HG03039 (cell line): ENCODE measurements around the gene RASA3.
"Not testable (repeated sequence)": the region's sequence is repeated elsewhere in the genome, so short reads cannot be mapped to it uniquely, and the experiment has no call there.

Experiments
- ATAC-seq: cut with Tn5 transposase; IDR thresholded peaks from one replicate; pipeline ENCODE4 v1.9.1; 2021; ENCODE audit warnings: mild to moderate bottlenecking, moderate library complexity; ENCODE audit not compliant: unreplicated experiment

RASA3 gene

DNA sequence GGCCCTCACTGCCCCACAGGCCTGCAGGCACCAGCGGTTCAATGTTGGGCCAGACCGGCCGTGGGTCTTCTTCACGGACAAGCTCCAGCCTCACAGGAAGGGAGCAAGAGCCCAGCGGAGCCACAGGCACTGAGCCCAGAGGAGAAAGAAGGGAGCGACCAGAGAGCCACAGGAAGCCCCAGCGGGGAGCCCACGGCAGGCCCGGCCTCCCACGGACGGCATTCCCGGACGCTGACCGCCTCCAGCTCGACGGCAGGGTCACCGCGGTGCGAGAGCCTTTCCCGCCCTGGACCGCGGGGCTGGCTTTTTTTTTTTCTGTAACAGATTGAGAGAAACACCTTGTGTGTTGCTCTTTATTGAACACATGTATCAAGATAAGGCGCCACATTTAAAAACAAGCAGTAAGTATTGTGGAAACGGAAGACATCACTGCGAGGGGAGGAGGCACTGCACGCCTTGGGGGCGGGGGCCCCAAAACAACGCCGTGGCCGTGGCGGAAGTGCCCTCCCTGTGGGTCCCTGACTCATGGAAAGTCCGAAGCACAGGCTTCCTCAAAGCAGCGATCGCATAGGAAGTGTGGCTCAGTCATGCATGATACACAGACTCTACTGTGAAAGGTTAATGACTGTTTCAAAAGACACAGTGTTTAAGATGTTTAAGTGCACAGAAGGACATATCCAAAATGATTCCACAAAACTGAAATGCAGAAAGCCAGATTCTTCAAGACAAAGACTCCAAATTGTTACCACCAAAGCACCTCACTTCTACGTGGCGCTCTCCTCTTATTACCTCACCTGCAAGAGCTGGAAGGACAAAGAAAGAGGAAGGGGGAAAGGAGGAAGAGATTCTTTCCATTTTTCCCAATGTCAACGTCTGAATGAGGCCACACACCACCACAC, 3.5 kb downstream of the RASA3 start:
- peak; percentile 49 for ATAC-seq

DNA sequence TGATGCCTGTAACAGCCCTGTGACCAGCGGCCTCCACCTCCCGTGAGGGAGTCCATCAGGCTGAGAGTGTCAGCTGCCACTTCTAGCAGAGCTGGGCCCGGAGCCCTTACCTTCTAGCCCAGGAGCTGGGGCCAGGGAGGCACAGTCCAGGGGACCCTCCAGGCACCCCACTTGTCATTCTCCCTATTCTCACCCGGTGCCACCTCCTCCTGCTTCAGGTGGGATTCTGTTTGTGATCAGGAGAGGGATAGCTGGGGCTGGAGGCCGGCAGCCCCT, 4.1 kb downstream of the RASA3 start:
- ATAC-seq: no peak

DNA sequence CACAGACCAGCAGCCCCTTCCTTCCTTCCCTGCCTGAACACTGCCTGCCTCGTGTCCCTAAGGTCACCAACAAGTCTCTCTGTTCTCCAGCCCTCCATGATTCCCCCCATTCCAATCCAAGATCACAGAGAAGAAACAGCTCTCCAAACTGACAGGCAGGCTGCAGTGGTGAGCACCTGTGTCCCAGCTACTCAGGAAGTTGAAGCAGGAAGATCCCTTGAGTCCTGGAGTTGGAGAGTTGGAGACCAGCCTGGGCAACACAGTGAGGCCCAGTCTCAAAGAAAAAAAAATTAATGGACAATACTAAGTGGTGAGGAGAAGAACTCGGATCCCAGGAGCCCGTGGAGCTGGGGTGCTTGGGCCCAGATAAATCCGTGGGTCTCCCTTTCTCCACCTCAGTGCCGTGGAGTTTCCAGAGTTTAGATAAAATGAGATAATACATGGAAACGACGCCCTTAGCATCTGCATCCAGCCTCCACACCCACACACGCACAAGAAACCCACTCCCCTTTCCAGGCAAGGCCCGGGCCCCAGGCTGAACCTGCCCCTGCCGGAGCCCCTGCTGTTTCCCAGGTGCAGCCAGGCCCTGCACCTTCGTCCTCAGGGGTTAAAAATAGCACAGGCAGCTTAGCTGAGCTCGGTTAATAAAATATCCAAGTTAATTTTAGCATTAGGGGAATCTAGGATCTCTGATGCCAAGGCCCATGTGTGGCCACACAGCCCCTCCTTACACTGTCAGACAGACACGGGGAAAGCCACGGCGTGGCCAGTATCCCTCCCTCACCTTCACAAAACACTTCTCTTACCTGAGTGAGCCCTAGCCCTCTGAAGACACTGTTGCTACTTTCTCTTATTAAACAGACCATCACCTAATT, 4.7 kb downstream of the RASA3 start:
- no peak for ATAC-seq

DNA sequence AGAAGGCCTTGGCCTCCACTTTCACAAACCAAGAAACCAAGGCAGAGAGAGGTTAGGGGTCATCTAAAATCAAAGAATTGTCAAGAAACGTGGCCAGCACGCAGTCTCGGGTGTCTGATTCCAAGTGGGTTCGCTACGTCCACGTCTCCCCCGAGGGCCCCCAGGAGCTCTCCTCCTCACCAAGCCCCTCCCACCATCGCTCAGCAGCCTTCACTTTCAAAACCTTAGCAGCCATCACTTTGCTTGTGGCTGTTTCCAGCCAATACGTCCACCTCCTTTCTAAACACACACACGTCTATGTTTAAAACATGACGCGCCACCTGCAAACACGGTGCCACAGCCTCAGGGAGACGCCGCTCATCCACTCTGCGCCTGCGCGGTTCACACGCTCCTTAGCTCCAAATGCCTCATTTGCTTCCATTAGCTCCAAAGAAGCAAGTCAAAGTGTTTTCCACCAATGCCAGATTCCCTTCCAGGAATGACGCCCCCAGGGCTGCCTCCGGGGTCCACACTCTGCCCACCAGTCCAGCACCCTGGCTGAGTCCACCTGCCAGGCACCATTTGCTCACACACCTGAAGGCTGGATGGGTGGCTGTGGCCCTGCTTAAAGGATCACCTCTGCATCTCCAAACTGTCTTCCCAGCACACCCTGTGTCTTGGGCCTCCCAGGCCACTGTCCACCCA, 5.5 kb downstream of the RASA3 start:
- ATAC-seq: no peak

DNA sequence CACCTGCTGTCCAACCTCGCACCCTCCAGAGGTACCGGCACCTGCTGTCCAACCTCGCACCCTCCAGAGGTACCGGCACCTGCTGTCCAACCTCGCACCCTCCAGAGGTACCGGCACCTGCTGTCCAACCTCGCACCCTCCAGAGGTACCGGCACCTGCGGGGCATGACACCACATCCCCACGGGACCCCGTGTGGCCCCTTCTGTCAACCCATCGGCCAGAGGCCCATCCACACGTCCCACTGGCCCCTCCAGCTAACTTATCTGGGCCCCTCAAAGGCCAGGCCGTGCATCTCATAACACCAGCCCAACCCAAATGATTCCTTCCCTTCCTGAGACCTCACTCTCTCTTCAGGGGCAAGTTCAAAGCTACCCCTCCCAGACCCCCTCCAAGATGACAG, 6.3 kb downstream of the RASA3 start:
- not testable (repeated sequence) for ATAC-seq

DNA sequence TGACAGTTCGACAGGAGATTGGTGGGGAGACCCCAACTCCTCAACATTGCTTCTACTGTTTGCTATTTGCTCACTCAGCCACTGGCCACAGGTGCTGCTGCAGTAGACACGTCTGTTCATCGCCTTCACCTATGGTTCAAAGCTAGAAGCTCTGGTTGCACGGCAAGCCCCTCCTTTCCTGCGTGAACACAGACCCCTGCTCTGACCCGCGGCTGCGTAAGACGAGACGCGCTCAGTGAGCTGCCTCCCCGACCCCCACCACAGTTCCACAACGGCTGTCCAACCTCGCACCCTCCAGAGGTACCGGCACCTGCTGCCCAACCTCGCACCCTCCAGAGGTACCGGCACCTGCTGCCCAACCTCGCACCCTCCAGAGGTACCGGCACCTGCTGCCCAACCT, 6.8 kb downstream of the RASA3 start:
- ATAC-seq: no peak

DNA sequence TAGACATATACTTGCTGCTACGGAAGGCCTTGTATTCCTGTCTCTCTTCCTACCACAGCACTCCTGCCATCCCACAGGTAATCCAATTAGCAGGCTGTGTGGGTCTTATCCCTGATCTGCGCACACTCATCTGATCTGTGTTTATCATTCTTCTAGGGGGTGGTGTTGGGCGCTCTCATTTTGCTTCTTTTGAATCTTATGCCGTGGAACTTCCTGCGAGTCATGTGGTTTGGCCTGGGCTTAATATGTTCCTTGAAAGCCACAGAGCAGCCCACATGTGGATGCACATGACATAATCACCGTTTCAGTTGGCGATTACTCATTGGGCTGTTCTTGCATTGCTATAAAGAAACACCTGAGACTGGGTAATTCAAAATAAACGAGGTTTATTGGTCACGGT, 7.5 kb downstream of the RASA3 start:
- no peak for ATAC-seq

DNA sequence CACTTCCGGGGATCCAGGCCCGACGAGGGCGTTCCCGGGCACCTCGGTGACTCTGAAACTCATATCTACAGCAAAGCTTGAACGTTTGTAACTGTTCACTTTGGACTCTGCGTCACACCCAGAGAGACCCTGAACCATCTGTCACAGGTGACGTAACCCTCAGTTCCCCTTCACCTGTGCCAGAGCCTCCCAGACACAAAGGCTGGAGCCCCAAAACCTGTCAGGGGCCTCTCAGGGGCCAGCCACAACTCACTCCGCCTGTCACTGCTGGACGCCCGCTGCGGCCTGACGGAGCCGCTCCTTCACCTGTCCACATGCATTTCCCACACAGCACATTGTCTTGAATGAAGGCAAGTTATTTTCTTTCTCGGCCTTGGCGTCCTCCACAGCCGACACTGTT, 8.0 kb downstream of the RASA3 start:
- ATAC-seq: no peak

DNA sequence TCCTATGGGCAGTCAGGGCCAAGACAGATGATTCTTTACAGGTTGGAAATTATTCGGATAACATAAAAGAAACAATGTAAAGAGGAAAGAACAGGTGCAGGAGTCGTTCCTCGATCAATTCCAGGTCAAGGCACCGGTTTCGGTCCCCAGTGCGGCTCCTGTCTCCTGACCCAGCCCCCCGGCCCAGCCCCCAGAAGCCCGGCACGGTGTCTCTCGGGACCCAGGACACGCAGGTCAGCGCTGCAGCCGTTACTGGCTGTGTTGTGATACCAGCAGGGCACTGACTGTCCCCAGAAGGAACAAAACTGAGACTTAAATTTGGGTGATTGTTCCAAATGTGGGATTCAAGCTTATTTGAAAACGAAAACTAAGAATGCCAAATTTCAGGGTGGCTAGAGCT, 8.5 kb downstream of the RASA3 start:
- no peak for ATAC-seq

DNA sequence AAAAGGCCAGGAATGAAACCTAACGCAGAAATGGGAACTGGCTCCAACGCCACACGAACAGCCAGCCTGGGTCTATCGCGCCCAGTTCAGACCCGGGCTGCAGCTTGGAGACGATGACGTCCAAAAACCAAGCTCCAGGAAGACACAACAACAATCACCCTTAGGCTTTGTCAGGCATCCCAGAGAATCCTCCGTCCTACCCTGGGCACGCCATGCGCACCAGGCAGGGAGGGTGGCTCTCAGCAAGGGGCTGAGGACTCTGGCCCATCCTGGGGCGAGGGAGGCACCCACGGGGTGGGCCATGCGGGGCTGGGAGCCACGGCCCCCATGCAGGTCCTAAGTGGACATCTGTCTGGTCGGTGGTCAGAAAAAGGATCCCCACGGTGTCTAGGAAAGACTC, 9.0 kb downstream of the RASA3 start:
- ATAC-seq: no peak

DNA sequence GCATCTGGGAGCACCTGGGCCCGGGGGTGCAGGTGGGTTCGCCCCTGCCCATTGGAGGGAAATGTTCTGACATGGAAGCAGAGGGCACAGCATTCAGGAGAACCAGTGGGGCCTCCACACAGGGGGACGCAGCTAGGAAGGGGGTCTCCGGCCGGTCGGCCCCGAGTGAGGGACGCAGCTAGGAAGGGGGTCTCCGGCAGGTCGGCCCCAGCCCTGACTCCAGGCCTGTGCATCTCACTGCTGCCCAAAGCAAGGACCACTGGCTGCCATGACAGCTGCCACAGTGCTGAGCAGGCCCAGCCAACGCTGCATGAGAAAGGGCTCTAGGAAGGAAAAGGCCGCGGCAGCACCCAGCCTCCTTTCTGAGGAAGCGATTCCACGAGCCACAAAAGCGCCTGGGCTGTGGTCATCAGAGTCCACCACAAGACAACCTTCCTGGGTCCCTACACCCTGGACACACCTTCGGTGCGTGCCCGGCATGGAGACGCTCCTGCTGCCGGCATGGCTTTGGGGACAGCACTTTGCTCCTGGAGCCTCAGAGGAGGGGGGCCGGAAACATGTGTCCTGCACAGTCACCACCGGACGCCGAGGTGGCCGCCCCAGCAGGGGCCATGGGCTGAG, 9.7 kb downstream of the RASA3 start:
- no peak for ATAC-seq

DNA sequence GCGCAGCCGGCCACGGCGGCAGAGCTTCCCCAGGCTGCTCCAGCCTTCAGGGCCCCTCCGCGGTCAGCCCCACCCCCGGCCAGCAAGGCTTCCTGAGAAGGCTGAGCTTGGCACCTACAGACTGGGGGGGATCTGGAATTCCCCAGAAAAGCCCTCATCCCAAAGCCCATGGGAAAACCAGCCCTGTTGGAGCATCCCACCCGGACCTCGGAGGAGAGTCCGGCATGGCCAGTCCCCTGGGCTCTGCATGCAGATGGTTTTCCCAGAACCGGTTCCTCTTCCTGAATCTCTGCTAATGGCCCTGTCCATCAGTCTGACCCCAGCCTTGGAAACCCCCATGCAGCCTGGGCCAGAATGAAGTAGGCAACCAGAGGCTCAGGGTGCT, 10.3 kb downstream of the RASA3 start:
- no peak for ATAC-seq

DNA sequence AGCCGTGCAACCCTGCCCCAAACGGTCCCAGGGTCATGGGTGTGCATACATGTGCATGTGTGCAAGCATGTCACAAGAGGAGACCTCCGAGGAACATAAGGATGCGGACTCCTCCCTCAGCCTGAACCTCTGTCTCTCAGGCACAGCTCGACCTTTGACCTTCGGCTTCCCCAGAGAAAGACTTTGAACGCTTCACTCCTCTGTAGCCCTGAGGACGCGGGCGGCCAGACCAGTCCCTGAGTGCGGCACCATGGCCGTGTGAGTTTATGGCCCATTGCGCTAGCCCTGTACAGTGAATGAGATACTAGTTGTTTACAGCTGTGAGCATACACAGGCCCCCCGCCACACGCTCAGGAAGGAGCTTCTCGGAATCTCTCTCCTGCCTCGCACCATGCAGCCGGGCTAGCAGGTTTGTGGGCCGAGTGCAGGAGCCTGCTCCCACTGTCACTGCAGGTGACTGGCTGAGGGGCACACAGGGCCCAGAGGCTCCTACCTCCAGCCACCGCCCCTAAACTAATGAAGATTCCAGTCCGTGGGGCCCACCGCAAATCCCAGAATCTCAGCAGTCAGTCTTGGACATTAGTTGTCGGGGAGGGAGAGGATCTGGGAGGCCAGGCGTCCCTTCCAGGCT, 10.8 kb downstream of the RASA3 start:
- no peak for ATAC-seq

DNA sequence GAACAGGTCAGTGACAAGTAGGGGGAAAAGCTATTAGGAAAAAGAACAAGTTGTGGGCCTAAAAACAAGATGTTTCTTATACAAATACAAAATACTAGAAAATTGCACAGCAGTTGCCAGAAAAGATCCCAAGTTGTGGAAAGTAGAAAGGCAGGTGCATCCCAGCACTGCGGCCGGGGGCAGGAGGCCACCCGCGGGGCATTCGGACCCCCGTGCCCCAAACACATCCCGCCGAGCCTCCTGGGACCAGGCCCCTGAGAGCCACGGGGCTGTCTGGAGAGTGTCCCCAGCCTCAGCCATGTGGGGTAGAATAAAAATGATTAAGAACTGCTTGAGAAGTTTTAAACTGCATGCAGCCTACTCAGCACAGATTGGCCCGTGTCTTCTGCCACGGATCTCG, 11.4 kb downstream of the RASA3 start:
- ATAC-seq: no peak

DNA sequence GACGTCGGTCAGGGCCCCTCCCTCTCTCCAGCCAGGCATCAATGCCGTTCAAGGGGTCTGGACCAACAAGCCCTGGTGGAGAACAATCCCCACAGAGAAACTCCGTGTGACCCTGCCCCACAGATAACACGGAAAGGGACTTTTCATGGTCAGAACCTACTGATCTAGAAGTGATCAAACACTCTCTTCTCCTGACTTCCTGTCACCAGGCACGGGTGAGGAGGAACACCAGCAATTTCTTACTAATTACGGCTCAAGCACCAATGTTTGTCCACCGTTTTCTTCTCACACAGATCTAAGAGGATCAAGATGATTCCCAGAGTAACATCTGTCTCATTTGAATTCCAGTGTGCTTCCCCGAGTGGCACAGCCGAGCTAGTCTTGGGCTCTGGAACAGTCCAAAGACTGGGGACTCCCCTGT, 11.8 kb downstream of the RASA3 start:
- ATAC-seq: no peak

DNA sequence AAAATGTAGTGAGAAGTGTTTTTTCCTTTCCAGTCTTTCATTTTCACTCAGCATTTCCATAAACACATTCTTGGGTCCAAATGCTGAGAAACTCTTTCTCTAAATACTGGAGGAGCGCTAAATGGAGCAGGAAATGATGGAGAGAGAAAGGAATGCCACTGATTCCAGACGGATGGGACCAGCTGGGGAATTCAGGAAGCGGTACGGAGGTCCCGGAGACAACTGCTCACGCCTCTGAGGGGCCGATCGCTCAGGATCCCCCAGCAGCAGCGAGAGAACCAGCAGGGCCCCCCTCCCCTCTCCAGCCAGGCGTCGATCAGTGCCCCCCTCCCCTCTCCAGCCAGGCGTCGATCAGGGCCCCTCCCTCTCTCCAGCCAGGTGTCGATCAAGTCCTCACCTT, 13.2 kb downstream of the RASA3 start:
- no peak for ATAC-seq

DNA sequence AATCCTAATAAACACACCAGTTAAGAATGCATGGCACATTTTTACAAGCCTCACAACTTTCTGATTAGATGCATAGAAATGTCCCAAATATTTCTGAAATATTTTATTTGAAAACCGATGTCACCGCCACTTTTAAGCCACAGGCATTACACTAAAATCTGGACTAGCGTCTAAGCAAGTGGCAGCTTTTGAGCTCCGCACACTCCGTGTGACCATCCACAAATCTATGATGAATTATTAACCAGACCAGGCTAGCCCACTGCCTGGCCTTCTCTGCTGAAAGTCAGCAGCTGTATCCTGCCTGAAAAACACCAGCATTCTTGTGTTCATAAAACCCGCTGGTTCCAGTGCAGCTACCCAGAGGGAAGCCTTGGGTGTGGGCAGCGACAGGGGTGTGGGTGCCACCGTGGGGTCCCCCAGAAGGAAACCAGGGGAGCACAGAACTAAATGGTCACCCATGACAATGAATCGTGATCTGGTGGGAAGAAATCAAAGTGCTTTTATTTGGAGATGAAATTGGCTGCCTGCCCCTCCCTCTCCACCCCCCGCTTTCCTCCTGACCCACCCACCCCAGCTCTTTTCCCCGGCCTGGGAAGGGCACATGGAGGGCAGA, 13.8 kb downstream of the RASA3 start:
- ATAC-seq: no peak

DNA sequence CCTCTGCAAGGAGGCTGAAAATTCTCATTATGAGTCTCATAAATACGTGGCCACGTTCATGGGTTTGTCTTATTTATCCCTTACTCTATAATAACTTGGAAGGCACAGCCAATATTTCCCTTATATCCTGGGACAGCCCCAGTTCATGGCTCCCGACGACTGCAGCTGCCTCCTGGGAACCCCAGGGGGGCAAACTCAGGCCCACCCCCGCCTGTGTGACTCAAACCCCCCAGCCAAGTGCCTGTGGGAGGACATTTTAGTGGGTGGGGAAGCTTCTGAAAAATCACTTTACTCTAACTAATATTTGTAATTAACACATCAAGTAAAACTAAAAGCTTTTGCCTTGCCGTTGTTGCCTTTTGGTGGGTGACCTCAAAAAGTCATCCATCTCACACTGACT, 14.3 kb downstream of the RASA3 start:
- no peak for ATAC-seq

DNA sequence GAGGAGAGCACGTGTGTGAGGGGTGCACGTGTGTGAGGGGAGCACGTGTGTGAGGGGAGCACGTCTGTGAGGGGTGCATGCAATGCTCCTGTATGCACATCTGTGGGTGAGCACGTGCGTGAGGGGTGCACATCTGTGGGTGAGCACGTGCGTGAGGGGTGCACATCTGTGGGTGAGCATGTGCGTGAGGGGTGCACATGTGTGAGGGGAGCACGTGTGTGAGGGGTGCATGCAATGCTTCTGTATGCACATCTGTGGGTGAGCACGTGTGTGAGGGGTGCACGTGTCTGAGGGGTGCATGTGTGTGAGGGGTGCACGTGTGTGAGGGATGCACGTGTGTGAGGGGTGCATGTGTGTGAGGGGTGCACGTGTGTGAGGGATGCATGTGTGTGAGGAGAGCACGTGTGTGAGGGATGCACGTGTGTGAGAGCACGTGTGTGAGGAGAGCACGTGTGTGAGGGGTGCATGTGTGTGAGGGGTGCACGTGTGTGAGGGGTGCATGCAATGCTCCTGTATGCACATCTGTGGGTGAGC, 15.0 kb downstream of the RASA3 start:
- ATAC-seq: not testable (repeated sequence)

DNA sequence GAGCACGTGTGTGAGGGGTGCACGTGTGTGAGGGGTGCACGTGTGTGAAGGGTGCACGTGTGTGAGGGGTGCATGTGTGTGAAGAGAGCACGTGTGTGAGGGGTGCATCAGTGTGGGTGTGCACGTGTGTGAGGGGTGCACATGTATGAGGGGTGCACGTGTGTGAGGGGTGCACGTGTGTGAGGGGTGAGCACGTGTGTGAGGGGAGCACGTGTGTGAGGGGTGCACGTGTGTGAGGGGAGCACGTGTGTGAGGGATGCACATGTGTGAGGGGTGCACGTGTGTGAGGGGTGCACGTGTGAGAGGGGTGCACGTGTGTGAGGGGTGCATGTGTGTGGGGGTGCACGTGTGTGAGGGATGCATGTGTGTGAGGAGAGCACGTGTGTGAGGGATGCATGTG, 15.7 kb downstream of the RASA3 start:
- no peak for ATAC-seq
